ENCODE measurements around the gene ZSCAN4. TPM values are rescaled to one million over a fixed set of nuclear protein-coding genes. Genes with fewer than 3 reads are reported as not detected.

Gene ZSCAN4
- total RNA-seq, 1 experiment from 2014 or later = not detected

GRCh38 chr19:57672466-57672865 is 3.7 kb downstream of the ZSCAN4 start:
- ChIA-PET POLR2A (interaction anchor here (0.6 kb wide), 4 partner anchors 101 to 1118 kb away, joined by 5 to 15 read pairs (median 8); no protein-coding TSS in a partner anchor), CTCF (interaction anchor here (0.5 to 0.6 kb wide), 2 partner anchors 411 to 1323 kb away, joined by 3 to 8 read pairs; no protein-coding TSS in a partner anchor)
- H3K4me1 ChIP-seq (ENCODE audit: control insufficient read depth, insufficient read depth, low read length) = no peaks in the 10 kb centered on the region
- TF ChIP-seq, protein P1, sequence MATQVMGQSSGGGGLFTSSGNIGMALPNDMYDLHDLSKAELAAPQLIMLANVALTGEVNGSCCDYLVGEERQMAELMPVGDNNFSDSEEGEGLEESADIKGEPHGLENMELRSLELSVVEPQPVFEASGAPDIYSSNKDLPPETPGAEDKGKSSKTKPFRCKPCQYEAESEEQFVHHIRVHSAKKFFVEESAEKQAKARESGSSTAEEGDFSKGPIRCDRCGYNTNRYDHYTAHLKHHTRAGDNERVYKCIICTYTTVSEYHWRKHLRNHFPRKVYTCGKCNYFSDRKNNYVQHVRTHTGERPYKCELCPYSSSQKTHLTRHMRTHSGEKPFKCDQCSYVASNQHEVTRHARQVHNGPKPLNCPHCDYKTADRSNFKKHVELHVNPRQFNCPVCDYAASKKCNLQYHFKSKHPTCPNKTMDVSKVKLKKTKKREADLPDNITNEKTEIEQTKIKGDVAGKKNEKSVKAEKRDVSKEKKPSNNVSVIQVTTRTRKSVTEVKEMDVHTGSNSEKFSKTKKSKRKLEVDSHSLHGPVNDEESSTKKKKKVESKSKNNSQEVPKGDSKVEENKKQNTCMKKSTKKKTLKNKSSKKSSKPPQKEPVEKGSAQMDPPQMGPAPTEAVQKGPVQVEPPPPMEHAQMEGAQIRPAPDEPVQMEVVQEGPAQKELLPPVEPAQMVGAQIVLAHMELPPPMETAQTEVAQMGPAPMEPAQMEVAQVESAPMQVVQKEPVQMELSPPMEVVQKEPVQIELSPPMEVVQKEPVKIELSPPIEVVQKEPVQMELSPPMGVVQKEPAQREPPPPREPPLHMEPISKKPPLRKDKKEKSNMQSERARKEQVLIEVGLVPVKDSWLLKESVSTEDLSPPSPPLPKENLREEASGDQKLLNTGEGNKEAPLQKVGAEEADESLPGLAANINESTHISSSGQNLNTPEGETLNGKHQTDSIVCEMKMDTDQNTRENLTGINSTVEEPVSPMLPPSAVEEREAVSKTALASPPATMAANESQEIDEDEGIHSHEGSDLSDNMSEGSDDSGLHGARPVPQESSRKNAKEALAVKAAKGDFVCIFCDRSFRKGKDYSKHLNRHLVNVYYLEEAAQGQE (IDR thresholded peaks at IDR 0.05; ENCODE audit: insufficient read depth in 1 of 2, low read depth in 2 of 2, low read length in 1 of 2) = no peak
- TF ChIP-seq SIN3A (IDR thresholded peaks at IDR 0.05; ENCODE audit: borderline replicate concordance, insufficient read depth, low read depth, low read length) (no peak), POLR2AphosphoS5 (IDR thresholded peaks at IDR 0.05; ENCODE audit: low read depth, low read length) (no peak), TCF7L2 (IDR thresholded peaks at IDR 0.05; ENCODE audit: low read depth, low read length) (no peak)
- TF ChIP-seq, protein P2, sequence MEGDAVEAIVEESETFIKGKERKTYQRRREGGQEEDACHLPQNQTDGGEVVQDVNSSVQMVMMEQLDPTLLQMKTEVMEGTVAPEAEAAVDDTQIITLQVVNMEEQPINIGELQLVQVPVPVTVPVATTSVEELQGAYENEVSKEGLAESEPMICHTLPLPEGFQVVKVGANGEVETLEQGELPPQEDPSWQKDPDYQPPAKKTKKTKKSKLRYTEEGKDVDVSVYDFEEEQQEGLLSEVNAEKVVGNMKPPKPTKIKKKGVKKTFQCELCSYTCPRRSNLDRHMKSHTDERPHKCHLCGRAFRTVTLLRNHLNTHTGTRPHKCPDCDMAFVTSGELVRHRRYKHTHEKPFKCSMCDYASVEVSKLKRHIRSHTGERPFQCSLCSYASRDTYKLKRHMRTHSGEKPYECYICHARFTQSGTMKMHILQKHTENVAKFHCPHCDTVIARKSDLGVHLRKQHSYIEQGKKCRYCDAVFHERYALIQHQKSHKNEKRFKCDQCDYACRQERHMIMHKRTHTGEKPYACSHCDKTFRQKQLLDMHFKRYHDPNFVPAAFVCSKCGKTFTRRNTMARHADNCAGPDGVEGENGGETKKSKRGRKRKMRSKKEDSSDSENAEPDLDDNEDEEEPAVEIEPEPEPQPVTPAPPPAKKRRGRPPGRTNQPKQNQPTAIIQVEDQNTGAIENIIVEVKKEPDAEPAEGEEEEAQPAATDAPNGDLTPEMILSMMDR (IDR thresholded peaks at IDR 0.05) = no peak
- H3K9me3 ChIP-seq (ENCODE audit: control insufficient read depth, insufficient read depth, low read depth, low read length) = no peaks in the 10 kb centered on the region
- no peaks in the 10 kb centered on the region for H3K36me3 ChIP-seq (ENCODE audit: control insufficient read depth, insufficient read depth, low read length)
- H3K4me3 ChIP-seq (ENCODE audit: low read depth in 2 of 2, low read length in 2 of 2) = no peak overlapping the region
- in situ Hi-C loops (cut with HindIII; ENCODE audit: low pct_unique_long_range_greater_than_20kb, low sequenced_read_pairs) (loop anchor here (10.0 kb wide), 1 partner anchor 58 kb away; the partner anchor contains the start of gene ZNF134), intact Hi-C loops (cut with micrococcal nuclease; ENCODE audit: unreplicated experiment) (no loop called here)
- H3K27ac ChIP-seq (ENCODE audit: low read length) = no peak overlapping the region
- DNase-seq (ENCODE audit: low read depth, low spot score) (no peak), ATAC-seq (no peak)
- H3K27me3 ChIP-seq (ENCODE audit: control insufficient read depth, insufficient read depth, low read length) = no peaks in the 10 kb centered on the region; the same call in 1 of the 2 replicates
- BruUV-seq (replicated peaks) = no TSS peak

DNA sequence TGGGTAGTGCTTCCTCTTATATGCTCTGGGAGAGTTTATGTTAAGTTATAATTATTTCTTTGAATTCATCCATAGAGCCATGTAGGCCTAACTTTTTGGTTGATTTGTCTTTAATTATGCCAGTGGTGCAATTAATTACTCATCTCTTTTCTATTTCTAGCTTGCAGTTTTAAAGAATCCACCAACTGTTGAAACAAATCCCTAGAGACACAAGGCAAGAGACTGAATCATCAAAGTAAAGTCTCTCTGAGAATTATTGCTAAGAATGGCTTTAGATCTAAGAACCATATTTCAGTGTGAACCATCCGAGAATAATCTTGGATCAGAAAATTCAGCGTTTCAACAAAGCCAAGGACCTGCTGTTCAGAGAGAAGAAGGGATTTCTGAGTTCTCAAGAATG is 7.1 kb downstream of the ZSCAN4 start:
- ATAC-seq = no peak
- BruUV-seq (replicated peaks) = no TSS peak
- CTCF ChIA-PET = no interaction called here

More for the DNA sequence above, 7.1 kb downstream of the ZSCAN4 start:
- H3K27me3 ChIP-seq (ENCODE audit: control insufficient read depth, insufficient read depth, low read length) = no peaks in the 10 kb centered on the region; the same call in 1 of the 2 replicates
- intact Hi-C loops (cut with micrococcal nuclease; ENCODE audit: unreplicated experiment) = no loop called here
- H3K4me3 ChIP-seq (ENCODE audit: low read depth in 2 of 2, low read length in 2 of 2) = no peak overlapping the region
- no peaks in the 10 kb centered on the region; the same call in 1 of the 2 replicates for H3K9me3 ChIP-seq (ENCODE audit: control insufficient read depth, insufficient read depth, low read depth, low read length)
- TF ChIP-seq, protein P1 (IDR thresholded peaks at IDR 0.05; ENCODE audit: insufficient read depth in 1 of 2, low read depth in 2 of 2, low read length in 1 of 2) = no peak
- TF ChIP-seq POLR2AphosphoS5 (IDR thresholded peaks at IDR 0.05; ENCODE audit: low read depth, low read length) = no peak
- no peak for TF ChIP-seq SIN3A (IDR thresholded peaks at IDR 0.05; ENCODE audit: borderline replicate concordance, insufficient read depth, low read depth, low read length)
- TF ChIP-seq, protein P2 (IDR thresholded peaks at IDR 0.05) = no peak
- TF ChIP-seq TCF7L2 (IDR thresholded peaks at IDR 0.05; ENCODE audit: low read depth, low read length) = no peak
- no peaks in the 10 kb centered on the region for H3K36me3 ChIP-seq (ENCODE audit: control insufficient read depth, insufficient read depth, low read length)
- POLR2A ChIA-PET = no interaction called here
- in situ Hi-C loops (cut with HindIII; ENCODE audit: low pct_unique_long_range_greater_than_20kb, low sequenced_read_pairs) = loop anchor here (10.0 kb wide), 1 partner anchor 61 kb away; the partner anchor contains the start of gene ZNF134
- no peak overlapping the region for H3K27ac ChIP-seq (ENCODE audit: low read length)
- no peak for DNase-seq (ENCODE audit: low read depth, low spot score)
- H3K4me1 ChIP-seq (ENCODE audit: control insufficient read depth, insufficient read depth, low read length) = no peaks in the 10 kb centered on the region
